ENCODE measurements around the gene EIF2B5. TPM values are rescaled to one million over a fixed set of nuclear protein-coding genes. Genes with fewer than 3 reads are reported as not detected.

EIF2B5 gene
- 10 to 100 TPM; 28.5 to 50.3 (median 38.7) TPM for total RNA-seq

DNA sequence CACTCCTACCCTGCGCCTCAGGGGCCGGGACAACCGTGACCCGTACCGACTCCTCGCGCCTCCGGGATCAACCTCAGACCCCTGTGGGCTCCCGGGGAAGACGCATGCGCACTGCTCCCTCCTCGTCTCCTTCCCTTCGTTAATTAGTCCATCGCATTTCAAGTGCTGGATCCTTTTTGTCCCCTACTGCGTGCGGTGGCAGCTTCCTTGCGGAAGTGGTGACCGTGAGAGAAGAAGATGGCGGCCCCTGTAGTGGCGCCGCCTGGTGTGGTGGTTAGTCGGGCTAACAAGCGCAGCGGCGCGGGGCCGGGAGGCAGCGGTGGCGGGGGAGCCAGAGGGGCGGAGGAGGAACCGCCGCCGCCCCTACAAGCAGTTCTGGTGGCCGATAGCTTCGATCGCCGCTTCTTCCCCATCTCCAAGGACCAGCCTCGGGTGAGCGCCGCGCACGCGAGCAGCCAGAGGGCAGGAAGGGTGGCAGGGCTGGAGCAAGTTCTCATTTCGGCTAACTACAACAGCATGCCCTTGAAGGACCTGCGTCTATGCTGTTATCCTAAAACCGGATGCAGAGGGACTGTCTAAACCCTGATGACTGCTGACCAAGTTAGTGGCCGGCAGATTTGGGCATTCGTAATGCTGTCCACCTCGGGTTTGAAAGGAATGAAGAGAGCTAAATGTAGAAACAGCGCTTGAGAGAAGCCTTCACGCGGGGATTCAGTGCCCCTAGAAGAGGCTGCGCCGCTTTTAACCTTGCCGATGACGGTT lies at the start of gene EIF2B5:
Gene EIF2B5 (plus strand): TSS at position 210 of the 762 bp plus-strand sequence. CDS start 28 bp downstream, at position 238.
- peak; percentile 88 for ATAC-seq (ENCODE audit: low FRiP score)
- TF ChIP-seq, protein P1, sequence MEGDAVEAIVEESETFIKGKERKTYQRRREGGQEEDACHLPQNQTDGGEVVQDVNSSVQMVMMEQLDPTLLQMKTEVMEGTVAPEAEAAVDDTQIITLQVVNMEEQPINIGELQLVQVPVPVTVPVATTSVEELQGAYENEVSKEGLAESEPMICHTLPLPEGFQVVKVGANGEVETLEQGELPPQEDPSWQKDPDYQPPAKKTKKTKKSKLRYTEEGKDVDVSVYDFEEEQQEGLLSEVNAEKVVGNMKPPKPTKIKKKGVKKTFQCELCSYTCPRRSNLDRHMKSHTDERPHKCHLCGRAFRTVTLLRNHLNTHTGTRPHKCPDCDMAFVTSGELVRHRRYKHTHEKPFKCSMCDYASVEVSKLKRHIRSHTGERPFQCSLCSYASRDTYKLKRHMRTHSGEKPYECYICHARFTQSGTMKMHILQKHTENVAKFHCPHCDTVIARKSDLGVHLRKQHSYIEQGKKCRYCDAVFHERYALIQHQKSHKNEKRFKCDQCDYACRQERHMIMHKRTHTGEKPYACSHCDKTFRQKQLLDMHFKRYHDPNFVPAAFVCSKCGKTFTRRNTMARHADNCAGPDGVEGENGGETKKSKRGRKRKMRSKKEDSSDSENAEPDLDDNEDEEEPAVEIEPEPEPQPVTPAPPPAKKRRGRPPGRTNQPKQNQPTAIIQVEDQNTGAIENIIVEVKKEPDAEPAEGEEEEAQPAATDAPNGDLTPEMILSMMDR (IDR thresholded peaks at IDR 0.05), result no peak
- DNase-seq (ENCODE audit: low spot score), result no peak

DNA sequence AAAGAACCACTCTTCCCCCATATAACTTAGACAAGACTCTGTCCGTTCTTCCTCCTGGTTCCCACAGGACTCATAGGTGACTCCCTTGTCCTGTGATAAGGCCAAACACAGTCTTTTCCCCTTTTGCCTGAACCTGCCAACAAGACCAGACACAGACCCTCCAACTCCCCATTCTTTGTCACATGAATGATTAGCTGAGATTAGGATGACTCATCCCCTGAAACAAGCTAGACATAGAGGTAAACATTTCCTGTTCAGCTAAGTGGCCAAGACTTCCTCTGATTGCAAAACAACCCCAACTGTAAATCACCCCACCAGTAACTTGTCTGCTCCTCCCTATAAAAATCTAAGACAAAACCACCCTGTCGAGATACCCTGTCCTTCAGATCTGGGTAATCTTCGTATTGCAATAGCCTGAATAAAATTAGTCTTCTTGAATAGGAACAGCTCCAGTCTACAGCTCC lies 49.7 kb upstream of the EIF2B5 start:
- TF ChIP-seq, protein P1 (IDR thresholded peaks at IDR 0.05), result no peak
- DNase-seq (ENCODE audit: low spot score) (no peak), ATAC-seq (ENCODE audit: low FRiP score) (no peak)

DNA sequence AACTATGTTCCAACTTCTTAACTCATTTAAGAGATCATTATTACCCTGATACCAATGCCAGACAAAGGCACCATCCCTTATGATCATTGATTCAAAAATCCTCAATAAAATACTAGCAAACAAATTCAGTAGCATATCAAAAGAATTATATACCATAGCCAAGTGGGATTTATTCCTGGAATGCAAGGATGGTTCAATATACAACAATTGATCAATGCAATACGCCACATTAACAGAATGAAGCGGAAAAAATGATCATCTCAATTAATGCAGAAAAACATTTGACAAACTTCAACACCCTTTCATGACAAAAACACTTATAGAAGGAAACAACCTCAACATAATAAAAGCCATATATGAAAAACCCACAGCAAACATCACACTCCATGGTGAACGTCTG lies 43.0 kb upstream of the EIF2B5 start:
- no peak for DNase-seq (ENCODE audit: low spot score)
- TF ChIP-seq, protein P1 (IDR thresholded peaks at IDR 0.05), result no peak
- no peak for ATAC-seq (ENCODE audit: low FRiP score)

DNA sequence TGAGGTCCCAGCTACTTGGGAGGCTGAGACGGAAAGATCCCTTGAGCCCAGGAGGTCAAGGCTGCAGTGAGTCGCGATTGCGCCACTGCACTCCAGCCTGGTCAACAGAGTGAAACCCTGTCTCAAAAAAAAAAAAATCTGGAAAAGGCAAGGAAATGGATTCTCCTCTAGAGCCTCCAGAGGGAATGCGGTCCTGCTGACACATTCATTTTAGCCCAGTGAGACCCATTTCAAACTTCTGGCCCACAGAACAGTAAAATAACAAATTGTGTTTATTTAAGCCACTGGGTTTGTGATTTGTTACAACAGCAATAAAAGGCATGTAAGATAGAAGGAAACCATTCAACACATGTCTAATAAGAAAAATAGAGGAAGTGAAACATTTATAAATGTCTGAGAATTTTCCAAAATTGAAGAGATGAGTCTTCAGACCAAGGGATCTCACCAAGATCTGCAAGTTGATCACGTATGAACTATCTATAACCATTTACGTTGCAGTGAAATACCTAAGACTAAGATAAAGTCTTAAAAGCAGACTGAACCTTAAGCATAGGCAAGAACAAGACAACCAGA lies 38.3 kb upstream of the EIF2B5 start, which contains the start of gene HTR3E:
Gene HTR3E (plus strand): TSS at position 254 of the 573 bp plus-strand sequence. CDS start 466 bp downstream, outside the sequence.
- ATAC-seq (ENCODE audit: low FRiP score) (no peak), DNase-seq (ENCODE audit: low spot score) (no peak)
- TF ChIP-seq, protein P1 (IDR thresholded peaks at IDR 0.05), result no peak

DNA sequence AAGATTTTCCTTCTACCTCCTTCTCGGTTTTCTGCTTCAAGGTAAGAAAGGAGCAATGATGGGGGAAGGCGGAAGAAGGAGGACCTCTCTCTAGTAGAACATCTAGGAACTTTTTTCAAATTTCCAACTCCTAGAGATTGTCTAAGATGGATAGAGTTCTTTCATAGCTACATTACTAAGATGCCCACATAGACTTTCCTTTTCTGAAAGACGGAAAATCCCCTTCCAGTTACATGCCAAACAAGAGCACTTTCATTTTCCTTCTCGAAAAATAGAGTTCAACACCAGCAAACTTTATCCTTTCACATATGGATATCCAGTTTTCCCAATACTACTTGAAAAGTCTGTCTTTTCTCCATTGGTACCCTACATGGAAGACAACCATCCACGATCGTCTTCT lies 37.6 kb upstream of the EIF2B5 start:
- ATAC-seq (ENCODE audit: low FRiP score) (no peak), DNase-seq (ENCODE audit: low spot score) (no peak)
- TF ChIP-seq, protein P1 (IDR thresholded peaks at IDR 0.05), result no peak

DNA sequence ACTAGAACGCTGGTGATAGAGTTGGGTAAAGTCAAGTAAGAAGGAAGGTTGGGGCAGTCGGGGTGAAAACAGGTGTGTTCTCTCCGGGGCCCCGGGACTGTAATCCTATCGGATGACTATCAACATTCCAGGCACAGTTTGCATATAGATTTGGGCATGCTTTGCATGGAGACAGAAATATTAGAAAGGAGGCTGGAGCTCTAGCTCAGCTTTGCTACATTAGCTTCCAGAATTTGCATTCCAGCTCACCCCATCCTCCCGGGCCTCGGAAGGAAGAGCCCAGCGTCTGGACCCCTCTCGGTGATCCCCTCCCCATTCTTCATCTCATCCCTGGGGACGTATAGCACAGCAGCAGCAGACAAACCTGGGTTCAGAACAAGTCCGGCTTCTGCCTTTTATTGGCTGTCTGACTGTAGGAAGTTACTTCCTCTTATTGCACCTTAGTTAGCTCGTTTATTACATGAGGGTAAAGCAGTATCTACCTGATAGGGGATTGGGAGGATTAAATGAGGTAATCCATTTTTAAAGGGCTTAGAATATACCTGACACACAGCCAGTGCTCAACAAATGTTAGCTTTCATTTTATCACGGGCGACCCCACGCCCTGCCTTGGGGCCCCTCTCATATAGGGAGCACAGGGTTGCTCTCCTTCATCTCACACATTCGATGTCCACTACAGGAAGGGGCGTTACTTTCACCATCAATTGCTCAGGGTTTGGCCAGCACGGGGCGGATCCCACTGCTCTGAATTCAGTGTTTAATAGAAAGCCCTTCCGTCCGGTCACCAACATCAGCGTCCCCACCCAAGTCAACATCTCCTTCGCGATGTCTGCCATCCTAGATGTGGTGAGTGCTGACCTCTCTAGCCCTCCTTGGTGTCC lies 35.1 kb upstream of the EIF2B5 start:
- ATAC-seq (ENCODE audit: low FRiP score) (no peak), DNase-seq (ENCODE audit: low spot score) (no peak)
- TF ChIP-seq, protein P1 (IDR thresholded peaks at IDR 0.05), result no peak
